Middle frontal gyrus (tissue), 1 donor: ENCODE data around the gene NFKBIA.
"Not testable (repeated sequence)": the region's sequence is repeated elsewhere in the genome, so short reads cannot be mapped to it uniquely, and the experiment has no call there.

Source experiments
- DNase-seq: peaks from one replicate; pipeline ENCODE4 v3.0.0-alpha.2; 2015; ENCODE audit warnings: low spot score; ENCODE audit errors: extremely low spot score

NFKBIA gene

DNA sequence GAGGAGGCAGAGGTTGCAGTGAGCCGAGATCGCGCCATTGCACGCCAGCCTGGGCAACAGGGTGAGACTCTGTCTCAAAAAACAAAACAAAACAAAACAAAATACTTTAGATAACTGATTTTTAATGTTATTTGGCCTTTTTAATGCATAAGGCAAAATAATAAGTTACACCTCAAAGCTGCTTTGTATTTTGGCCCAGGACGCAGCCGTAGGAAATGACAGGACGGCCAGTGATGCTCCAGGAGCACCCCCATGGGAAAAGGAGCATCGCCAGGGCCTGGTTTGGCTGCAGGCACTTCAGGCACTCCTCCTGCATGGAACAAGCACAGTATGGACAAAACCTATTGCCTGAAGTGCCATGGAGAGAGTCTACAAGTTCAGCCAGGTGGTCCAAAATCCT, 3.5 kb upstream of the NFKBIA start:
- DNase-seq: no peak

DNA sequence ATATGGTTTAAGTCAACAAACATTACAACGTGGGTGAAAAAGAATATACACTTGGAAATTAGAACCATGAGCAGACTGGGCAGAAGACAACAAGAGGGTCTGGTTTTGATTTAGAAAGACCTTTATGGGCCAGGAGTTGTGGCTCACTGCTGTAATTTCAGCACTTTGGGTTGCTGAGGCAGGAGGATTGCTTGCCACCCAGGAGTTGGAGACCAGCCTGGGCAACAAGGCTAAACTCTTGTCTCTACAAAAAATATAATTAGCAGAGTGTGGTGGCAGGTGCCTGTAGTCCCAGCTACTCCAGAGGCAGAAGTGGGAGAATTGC, 2.7 kb upstream of the NFKBIA start:
- DNase-seq: no peak

DNA sequence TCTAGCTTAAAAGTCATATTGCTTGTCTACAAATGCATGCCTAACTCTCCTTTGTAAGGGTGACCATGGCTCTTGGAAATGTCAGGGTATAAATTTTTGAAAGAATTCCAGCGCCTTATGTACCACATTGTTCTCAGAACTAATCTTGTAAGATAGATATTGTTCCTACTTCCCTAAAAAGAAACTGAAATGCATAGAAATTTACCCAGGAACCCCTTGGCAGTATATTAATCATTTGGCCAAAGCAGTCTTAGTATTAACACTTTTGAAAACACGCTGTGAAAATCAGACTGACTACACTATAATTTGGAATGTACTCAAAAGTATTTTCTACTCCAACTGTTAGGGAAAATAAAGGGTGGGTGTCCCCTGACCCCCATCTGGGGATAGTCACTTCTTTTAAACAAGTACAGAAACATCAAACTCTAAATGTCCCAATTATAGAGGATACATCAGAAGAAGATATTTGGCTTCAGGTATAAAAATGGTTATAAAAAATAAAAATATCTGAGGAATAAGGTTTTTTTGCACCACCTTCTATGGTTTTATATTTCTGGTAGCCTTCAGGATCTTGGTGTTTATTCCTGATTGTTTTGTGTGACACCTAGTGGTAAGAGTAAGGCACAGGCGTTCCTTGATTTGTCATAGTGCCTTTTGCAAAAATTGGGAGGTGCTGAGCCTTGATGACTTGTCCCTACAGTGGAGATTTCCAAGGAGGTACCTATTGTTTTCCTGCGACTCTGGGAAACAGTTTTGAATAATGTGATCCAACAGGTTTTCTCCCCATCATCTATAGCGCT, 2.2 kb upstream of the NFKBIA start:
- DNase-seq: peak; percentile 60

DNA sequence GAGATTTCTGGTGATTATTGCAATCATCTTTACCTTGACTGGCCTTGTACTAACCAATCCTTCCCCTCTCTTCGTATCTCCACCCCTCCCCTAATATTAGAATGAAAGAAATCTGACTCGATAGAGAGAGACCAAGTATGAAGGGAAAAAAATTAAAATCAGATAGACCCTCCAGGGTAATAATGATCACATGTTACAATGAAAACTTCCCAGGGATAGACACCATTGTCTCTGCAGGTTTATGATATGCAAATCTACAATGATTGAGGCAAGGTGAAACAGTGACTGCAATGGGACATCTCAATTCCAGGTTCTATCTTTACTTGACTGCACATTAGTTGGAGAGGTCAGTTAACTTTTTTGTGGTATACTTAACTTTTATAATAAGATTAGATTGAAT, 1.5 kb upstream of the NFKBIA start:
- no peak for DNase-seq

DNA sequence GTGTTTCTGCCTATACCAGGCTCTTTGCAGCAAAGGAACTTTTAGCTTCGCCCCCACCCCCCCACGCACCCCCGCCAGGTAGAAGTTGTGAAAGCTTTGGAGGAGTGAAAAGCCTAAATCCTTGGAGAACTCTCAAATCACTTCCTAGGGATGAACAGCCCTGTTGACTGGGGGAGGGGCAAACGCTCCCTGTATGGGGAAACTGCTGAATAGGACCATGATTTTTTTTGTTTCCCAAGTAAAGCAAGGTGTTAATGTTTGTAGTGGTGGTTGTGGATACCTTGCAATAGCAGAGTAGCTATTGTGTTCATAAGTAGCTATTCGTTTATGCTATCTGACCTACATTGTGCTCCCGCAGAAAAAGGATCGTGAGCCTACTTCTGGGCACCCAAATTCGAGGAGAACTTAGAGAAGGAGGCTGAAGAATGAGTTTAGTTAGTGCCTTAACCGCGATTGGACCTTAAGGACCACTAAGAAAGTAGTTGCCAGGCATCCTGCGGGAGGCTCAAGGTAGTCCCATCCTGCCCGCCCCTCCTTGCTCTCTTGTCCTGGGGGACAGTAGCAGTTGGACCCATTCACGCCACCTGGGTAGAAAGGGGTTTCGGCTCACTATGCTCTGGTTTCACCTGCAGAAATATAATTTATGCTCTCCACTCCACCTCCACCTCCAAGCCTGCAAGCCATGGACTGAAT, 901 bp upstream of the NFKBIA start:
- no peak for DNase-seq

DNA sequence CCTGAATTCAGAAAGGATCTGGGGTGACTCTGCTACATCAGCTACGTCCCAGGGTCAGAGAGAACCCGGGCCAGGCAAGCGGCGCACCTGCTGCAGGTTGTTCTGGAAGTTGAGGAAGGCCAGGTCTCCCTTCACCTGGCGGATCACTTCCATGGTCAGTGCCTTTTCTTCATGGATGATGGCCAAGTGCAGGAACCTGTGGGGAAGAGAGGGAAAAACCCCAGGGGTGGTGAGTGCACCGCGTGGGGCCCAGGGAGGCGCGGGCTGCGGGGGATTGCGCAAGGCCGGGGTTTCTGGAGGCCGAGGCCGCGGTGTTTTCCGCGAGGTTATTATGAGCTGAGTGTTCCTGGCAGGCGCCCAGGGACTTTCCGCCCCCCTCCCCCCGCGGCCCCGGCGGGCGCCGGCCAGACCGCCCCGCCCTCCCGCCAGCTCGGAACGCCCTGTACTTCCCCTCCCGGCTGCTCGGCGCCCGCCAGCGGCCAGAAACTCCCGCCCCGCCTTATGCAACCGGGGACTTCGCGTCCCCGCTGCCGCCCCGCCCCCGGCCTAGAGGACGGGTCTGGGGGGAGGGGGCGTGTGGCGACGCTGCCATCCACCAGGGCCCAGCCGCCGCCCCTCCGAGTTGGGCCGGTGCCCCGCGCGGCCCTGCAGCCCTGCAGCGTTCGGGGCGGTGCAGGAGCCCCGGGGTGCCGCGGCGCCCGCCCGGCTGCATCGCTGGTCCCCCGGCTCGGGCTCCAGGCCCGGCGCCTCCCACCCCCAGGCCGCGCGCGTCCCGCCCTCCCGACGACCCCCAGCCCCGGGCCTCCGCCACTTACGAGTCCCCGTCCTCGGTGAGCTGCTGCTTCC, 723 bp downstream of the NFKBIA start:
- DNase-seq: peak; percentile 66

DNA sequence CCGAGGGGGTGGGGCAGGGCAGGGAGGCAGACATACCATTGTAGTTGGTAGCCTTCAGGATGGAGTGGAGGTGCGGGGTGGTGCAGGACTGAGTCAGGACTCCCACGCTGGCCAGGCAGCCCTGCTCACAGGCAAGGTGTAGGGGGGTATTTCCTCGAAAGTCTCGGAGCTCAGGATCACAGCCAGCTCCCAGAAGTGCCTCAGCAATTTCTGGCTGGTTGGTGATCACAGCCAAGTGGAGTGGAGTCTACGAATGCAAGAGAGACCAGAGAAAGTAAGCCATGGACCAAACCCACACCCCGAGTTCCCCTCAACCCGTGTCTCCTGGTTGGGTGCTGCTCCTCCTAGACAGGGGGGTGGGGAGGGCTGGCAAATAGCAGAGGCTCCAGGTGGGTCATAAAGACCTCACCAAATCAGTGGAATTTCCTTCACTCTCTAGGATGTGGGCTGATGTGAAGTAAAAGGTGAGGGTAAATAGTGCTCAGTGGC, 1.4 kb downstream of the NFKBIA start:
- DNase-seq: no peak

DNA sequence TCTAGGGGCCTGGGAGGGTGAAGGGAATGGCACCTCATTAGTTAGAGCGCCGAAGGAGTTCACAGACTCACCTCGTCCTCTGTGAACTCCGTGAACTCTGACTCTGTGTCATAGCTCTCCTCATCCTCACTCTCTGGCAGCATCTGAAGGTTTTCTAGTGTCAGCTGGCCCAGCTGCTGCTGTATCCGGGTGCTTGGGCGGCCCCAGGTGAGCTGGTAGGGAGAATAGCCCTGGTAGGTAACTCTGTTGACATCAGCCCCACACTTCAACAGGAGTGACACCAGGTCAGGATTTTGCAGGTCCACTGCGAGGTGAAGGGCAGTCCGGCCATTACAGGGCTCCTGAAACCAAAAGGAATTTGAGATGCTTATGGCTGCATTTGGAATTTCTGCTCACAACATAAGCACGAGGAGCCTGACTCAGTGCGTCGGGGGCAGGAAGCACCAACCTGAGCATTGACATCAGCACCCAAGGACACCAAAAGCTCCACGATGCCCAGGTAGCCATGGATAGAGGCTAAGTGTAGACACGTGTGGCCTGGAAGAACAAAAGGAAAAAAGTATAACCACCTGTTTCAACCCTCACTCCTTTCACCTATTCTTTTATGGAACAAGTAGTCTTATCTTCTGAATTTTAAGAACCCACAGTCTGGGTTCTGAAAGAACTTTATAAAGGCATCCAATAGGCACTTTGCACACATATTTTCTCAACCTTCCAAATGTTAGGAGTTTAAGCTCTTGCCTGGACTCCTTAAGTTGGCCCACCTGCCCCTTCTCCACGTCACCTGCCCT, 2.0 kb downstream of the NFKBIA start:
- no peak for DNase-seq

DNA sequence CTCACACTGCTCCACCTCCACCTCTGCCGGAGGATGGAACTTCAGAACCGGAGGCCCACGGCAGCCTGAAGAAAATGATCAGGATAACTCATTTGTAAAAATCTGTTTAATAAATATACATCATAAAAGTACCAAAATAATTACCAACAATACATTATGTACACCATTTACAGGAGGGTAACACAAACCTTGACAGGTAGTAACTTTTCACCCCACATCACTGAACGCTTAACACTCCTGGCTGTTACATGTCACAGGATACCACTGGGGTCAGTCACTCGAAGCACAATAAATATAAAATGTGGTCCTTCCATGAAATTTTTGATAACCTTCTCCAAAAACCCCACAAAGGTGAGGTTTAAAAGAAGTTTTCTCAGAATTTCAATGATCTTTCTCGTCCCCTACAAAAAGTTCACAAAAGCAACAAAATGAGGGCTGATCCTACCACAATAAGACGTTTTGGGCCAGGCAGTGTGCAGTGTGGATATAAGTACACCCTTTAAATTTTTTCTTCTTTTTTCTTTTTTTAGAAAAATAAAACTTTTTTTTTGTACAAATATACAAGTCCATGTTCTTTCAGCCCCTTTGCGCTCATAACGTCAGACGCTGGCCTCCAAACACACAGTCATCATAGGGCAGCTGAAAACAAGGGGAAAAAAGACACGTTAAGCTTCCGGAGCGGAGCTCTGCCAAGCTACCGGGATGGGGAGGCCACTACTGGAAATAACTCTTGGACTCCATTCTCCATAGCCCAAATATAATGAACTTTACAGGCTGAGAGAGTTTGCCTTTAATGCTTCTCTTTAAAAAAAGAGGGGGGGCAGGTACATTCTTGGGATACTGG, 2.9 kb downstream of the NFKBIA start:
- no peak for DNase-seq

DNA sequence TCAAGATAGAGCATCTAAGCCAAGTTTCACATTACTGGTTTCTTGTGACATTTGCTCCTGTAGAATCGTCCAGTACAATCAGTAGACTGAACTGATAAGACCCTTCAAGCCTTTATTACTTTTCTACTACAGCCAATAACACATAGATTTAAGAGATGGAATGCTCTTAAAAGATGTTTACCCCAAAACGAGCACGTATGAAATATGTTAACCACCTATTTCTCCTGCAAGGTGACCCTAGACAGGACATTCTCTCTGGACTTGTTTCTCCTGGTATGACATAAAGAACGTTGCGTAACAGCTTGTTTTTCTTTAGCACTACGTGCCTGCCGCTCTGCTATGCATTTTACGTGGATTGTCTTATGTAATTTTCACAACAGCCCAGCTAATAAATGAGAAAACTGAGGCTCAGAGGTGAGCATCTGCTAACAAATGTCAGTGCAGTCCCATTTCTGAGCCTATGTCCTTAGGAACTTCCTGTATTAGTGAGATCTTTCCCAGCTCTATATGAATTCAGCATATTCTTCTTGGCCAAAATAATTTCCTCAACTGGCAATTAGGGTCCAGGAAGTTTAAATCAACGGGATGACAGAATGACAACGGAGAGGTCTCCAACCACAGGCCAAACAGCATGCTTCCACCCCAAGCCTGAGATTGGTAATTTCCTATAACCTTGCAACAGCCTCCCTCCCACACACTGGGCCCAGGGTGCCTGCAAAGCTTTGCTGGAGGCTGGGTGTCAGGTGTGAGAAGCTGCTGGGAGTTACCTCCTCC, 3.7 kb downstream of the NFKBIA start:
- no peak for DNase-seq

DNA sequence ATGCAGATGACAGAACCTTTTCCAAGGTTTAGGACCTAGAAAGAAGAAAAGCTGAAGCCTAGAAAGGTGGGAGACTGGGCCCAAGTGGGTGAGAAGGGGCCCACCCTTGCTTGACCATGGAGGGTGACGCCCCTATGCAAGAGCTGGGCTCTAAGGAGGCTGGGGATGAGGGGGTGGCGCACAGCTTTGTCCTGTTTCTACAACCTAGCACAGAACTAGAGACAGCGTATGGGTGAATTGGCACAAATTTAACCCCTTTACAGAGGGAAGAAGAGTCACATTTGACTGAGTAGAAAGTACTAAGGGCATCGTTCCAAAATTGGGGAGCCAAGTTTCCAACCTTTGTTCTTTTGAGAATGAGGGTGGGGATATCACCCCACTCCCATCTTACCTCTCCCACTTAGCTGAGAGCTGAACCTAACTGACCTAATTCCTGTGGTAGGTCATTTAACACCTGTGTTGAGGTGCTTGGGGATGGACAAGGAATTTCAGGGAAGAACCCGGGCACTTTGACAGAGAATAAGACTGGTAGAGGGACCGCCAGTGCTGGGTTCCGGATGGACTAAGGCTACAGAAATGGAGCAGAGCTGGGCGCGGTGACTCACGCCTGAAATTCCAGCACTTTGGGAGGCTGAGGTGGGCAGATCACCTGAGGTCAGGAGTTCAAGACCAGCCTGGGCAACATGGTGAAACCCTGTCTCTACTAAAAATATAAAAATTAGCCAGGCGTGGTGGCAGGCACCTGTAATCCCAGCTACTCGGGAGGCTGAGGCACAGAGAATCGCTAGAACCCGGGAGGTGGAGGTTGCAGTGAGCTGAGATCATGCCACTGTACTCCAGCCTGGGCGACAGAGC, 5.2 kb downstream of the NFKBIA start:
- no peak for DNase-seq

DNA sequence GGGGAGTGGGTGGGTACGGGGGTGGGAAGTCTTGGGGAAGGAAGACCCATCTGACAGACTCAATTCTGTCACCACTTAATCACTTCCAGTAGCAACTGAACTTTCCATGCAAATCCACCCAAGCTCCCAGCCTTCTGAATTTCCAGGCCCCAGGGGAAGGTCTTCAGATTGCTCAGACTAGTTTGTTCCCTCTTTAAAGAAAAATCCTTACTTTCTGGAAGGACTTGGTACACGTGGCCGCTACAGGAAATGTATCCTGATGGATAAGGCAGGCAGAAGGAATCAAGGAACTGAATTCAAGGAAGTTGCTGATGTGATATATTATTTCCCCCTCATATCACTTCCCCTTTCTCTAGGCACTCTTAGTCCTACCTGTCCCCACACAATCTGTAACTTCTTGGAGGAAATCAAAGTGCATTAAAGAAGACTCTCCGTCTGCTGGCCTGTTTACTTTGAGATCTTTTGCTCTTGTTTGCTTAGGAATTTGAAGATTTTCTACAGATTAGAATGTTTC, 6.4 kb downstream of the NFKBIA start:
- no peak for DNase-seq

DNA sequence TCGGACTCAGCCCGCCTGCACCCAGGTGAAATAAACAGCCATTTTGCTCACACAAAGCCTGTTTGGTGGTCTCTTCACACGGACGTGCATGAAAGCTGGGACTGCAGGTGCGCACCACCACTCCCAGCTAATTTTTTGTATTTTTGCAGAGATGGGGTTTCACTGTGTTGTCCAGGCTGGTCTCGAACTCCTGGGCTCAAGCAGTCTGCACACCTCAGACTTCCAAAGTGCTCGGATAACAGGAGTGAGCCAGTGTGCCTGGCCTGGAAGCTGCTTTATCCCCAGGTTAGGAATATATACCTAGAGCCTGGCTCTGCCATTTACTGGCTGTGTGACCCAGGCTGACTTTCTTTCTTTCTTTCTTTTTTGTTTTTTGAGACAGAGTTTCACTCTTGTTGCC, 7.9 kb downstream of the NFKBIA start:
- not testable (repeated sequence) for DNase-seq

DNA sequence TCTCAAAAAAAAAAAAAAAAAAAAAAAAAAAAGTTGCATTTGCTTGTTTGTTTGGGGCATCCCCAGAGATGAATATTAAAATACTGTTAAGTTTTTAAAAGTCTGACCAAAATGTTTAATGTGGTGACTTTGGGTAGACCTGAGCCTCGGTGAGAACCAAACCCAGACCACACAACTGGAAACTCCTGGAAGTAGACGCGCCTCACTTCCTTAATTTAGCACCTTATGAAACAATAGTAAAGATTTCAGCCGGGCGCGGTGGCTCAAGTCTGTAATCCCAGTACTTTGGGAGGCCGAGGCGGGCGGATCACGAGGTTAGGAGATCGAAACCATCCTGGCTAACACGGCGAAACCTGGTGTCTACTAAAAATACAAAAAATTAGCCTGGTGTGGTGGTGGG, 9.3 kb downstream of the NFKBIA start:
- no peak for DNase-seq

DNA sequence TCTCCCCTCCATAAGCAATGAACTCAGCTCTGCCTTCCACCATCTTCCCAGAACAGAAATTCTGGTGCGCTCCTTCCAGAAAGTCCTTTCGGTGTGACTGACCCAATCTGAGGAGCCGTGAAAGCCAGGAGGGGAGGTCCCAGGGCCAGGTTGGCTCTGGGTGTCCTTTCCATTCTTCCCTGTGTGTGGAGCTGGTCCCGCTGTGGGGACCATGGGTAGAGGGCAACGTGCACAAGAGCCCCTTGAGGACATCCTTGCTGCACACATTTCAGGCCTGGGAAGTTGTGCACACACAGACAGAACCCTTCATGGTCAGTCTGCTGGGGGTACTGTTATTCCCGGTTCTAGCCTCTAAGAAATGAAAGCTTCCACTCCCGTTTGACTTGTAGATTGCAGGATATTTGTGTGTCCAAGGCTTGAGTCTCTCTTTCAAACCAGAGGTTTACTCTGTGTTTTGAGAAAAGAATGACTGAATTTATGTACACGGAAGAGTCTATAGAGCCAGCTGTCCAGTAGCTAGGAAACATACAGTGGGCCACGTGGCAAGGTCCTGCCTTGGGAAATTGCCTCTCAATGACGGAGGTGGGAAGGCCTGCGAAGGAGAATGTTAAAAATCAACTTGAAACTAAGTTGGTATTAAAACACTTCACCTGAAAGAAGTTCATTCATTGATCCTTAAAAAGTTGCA, 10.1 kb downstream of the NFKBIA start:
- no peak for DNase-seq

DNA sequence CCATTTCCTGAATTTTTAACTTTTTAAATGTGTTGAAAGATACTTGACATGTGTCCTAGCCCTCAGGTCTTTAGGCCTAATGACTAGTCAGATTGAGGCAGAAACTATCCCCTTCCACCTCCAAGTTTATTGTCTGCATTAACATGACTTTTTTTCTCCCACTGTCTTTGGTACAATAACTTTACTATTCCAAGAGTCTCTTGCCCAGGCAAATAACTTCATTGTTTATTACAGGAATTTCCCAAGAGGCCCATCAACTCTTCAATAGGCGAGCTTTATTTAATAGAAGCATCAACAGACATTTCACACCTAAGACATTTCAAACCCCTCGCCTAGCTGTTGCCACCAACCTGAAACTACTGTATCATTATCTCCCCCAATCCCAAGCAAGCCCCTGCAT, 10.7 kb downstream of the NFKBIA start:
- DNase-seq: no peak

DNA sequence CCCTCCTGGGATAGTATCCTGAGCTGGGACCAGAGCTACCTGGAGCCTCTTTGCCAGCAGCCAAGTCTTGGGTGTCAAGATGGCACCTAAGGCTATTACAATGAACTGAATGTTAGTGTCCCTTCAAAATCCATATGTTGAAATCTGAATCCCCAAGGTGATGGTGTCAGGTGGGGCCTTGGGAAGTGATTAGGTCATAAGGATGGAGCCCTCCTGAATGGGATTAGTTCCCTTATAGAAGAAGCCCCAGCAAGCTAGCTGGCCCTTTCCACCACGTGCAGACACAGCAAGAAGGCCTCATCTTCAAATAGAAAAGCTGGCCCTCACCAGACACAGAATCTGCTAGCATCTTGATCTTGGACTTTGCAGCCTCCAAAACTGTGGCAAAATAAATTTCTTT, 12.4 kb downstream of the NFKBIA start:
- DNase-seq: no peak

DNA sequence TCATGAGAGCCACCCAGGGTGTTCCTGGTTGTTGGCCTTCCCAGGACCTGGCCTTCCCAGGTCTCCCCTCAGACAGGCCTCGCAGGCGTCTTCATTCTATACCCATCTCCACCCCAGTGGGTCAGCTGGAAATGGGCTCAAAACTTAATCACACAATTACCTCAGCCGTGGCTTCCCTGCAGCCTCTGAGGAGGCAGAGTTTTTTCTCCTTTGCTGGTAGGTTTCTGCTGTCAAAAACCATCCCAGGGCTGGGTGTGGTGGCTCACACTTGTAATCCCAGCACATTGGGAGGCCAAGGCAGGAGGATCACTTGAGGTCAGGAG, 13.2 kb downstream of the NFKBIA start:
- no peak for DNase-seq
